Upper lobe of right lung (tissue), 1 donor: ENCODE results near the gene GPR12. TPM values are rescaled to one million over a fixed set of nuclear protein-coding genes. Genes with fewer than 3 reads are reported as not detected.
"Not testable (repeated sequence)": the region's sequence is repeated elsewhere in the genome, so short reads cannot be mapped to it uniquely, and the experiment has no call there.

Experiments used
- ATAC-seq: fragments of 200-7000 bp; cut with Tn5 transposase; one replicate; pipeline ENCODE4 v1.9.1; 2020; ENCODE audit warnings: mild to moderate bottlenecking, moderate library complexity
- DNase-seq: peaks from one replicate; pipeline ENCODE4 v3.0.0-alpha.2; 2020
- H3K27ac ChIP-seq: fragments of 200-600 bp; one replicate; pipeline ENCODE4 v1.8.0; 2022
- H3K27me3 ChIP-seq: fragments of 200-600 bp; one replicate; pipeline ENCODE4 v1.8.0; 2022; ENCODE audit warnings: mild to moderate bottlenecking
- H3K36me3 ChIP-seq: fragments of 200-600 bp; one replicate; pipeline ENCODE4 v1.8.0; 2022
- H3K4me1 ChIP-seq: fragments of 200-600 bp; one replicate; pipeline ENCODE4 v1.8.0; 2022
- H3K4me3 ChIP-seq: fragments of 200-600 bp; one replicate; pipeline ENCODE4 v1.8.0; 2022; ENCODE audit warnings: mild to moderate bottlenecking
- H3K9me3 ChIP-seq: fragments of 200-600 bp; one replicate; pipeline ENCODE4 v1.8.0; 2022
- CTCF ChIP-seq: fragments of 200-600 bp; IDR thresholded peaks from one replicate; pipeline ENCODE4 v1.8.0; 2022; ENCODE audit warnings: antibody characterized with exemption
- intact Hi-C: fragments of 100-400 bp; cut with DNase I; formaldehyde crosslinking; loops from one replicate; pipeline ENCODE4 v1.11.0; 2022
- total RNA-seq: library from RNA; stranded (reverse); fragmentation: NEBNext Ultra II Directional; extraction: Animal tissue kit (Norgen Biotek cat#: 25700); gene quantifications from one replicate; pipeline ENCODE4 v1.2.1, GENCODE V29; 2021
- donor health status: DM: no; HTN: yes; CAD: no; lungs with severe emphysema.

The GPR12 gene
- total RNA-seq, 1 donor from 2014 or later, result not detected

DNA sequence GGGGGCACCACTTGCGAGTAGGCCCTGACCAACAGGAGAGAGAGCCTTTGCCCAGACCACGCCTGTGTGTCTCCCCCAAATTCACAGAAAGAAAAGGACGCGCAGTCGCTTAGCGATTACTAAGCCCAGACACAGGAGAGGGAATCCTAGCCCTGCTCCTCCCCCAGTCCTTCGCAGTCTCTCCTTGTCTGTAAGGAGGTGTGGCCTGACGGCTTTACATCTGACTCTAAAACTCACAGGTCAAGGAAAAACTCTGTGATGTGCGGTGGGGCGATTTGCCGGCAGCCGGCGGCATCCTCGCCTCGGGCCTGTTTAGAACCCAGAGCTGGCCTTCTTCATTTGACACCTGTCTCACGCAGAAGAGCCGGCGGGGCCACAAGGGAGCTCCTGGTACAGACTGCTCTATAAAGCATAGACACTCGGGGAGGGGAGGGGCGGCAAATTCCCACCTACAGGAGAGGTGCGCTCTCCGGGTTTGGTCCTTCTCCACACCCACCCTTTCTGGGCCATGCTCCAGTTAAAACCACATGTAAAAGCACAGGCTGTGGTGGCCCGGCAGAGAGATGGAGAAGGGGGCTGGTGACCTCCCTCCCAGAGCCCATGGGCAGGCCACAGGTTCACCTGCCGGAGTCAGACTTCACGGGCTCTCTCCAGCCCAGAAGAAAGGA is 17.8 kb downstream of the GPR12 start:
- no peaks in the 10 kb centered on the region for H3K9me3 ChIP-seq
- no peak overlapping the region for H3K27ac ChIP-seq
- no peaks in the 10 kb centered on the region for H3K36me3 ChIP-seq
- H3K4me1 ChIP-seq, result no peaks in the 10 kb centered on the region
- DNase-seq (no peak), ATAC-seq (no peak)
- H3K4me3 ChIP-seq, result no peak overlapping the region
- peaks cover 36% of the 10 kb centered on the region for H3K27me3 ChIP-seq
- intact Hi-C loops, result no loop called here
- no peak for TF ChIP-seq CTCF

GRCh38 chr13:26735677-26736076 is 24.9 kb downstream of the GPR12 start:
- Histone ChIP-seq H3K27me3 (no peaks in the 10 kb centered on the region), H3K4me1 (no peaks in the 10 kb centered on the region), H3K36me3 (no peaks in the 10 kb centered on the region), H3K27ac (no peak overlapping the region), H3K4me3 (no peak overlapping the region), H3K9me3 (no peaks in the 10 kb centered on the region)
- ATAC-seq (no peak), DNase-seq (no peak)
- no peak for TF ChIP-seq CTCF
- intact Hi-C loops, result no loop called here

DNA sequence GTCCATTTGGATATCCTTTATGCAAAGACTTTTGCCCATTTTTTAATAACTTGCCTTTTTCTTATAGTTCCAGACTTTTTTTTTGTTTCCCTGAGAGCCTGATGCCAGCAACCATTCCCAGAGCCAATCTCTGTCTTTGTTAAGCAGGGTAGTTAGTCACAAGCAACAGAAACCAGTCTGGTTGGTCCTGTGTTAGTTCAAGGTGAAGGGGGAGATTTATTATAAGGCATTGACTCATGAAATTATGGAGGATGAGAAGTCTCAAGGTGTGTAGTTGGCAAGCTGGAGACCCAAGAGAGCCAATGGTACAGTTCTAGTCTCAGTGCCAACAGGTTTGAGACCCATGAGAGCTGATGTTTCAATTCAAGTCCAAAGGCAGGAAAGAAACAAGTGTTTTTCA is 33.0 kb downstream of the GPR12 start:
- no peaks in the 10 kb centered on the region for H3K27me3 ChIP-seq
- DNase-seq (no peak), ATAC-seq (no peak)
- no peaks in the 10 kb centered on the region for H3K36me3 ChIP-seq
- H3K4me1 ChIP-seq, result no peaks in the 10 kb centered on the region
- no peak for TF ChIP-seq CTCF
- H3K4me3 ChIP-seq, result no peak overlapping the region
- no peak overlapping the region for H3K27ac ChIP-seq
- no peaks in the 10 kb centered on the region for H3K9me3 ChIP-seq
- intact Hi-C loops, result no loop called here

DNA sequence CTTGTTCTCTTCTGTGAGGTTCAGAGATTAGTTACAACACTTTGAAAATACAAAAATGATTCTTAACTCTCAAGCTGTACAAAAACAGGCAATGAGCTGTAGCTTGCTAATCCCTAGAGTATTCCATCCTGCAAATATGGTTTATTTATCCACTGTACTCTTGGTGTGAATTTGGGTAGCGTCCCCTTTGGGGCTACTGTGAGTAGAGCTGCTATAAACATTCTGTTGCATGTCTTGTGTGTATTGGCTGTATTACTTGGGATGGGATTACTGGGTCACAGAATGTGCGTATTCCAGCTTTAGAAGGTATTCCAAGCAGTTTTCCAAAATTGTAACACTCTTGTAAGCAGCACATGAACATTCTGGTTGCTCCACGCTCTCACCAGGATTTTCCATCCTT is 33.5 kb downstream of the GPR12 start:
- intact Hi-C loops, result no loop called here
- no peak for ATAC-seq
- TF ChIP-seq CTCF, result no peak
- no peaks in the 10 kb centered on the region for H3K9me3 ChIP-seq
- no peaks in the 10 kb centered on the region for H3K27me3 ChIP-seq
- no peaks in the 10 kb centered on the region for H3K4me1 ChIP-seq
- no peak overlapping the region for H3K4me3 ChIP-seq
- H3K36me3 ChIP-seq, result no peaks in the 10 kb centered on the region
- DNase-seq, result no peak
- H3K27ac ChIP-seq, result no peak overlapping the region

- DNase-seq, result no peak
- Histone ChIP-seq H3K4me3 (no peak overlapping the region), H3K27ac (no peak overlapping the region), H3K4me1 (no peaks in the 10 kb centered on the region), H3K27me3 (no peaks in the 10 kb centered on the region), H3K9me3 (no peaks in the 10 kb centered on the region), H3K36me3 (no peaks in the 10 kb centered on the region)
- no peak for TF ChIP-seq CTCF
- no peak for ATAC-seq
- intact Hi-C loops, result no loop called here
These were observed 33.9 kb downstream of the GPR12 start for GRCh38 chr13:26726684-26727083.

GRCh38 chr13:26723620-26724019 is 37.0 kb downstream of the GPR12 start:
- H3K4me3 ChIP-seq, H3K4me1 ChIP-seq, H3K27me3 ChIP-seq, DNase-seq, H3K9me3 ChIP-seq, H3K36me3 ChIP-seq, ATAC-seq, intact Hi-C loops, H3K27ac ChIP-seq: not testable (repeated sequence)
